Heart right ventricle (tissue), 16 donors: ENCODE measurements around the gene TMEM273. TPM values are rescaled to one million over a fixed set of nuclear protein-coding genes. Genes with fewer than 3 reads are reported as not detected.
A peak's percentile ranks its signal among the peaks of the same experiment; 100 is the strongest.

Source experiments
- ATAC-seq, 8 donors: fragments of 200-7000 bp; cut with Tn5 transposase; one replicate each; pipeline ENCODE4 v1.9.1; 2020; ENCODE audit warnings: mild to moderate bottlenecking in 8 of 8, moderate library complexity in 8 of 8, moderate number of reproducible peaks in 1 of 8
- DNase-seq, 2 donors: peaks; one replicate each; pipeline ENCODE4 v3.0.0-alpha.2; 2020
- H3K27ac ChIP-seq, 10 donors: fragments of 200-600 bp; sonication (generic) in 2 of 10; one replicate each; pipeline versions ENCODE4 v1.5.0 to v1.8.0; 2020 to 2022; ENCODE audit warnings: mild to moderate bottlenecking in 3 of 10
- H3K27me3 ChIP-seq, 7 donors: fragments of 200-600 bp; one replicate each; pipeline ENCODE4 v1.8.0; 2021 to 2022; ENCODE audit warnings: mild to moderate bottlenecking in 2 of 7
- H3K36me3 ChIP-seq, 9 donors: fragments of 200-600 bp; sonication (generic) in 1 of 9; one replicate each; pipeline versions ENCODE4 v1.5.0 to v1.8.0; 2020 to 2022; ENCODE audit warnings: mild to moderate bottlenecking in 2 of 9
- H3K4me1 ChIP-seq, 9 donors: fragments of 200-600 bp; sonication (generic) in 1 of 9; one replicate each; pipeline versions ENCODE4 v1.5.0 to v1.8.0; 2020 to 2022; ENCODE audit warnings: mild to moderate bottlenecking in 4 of 9
- H3K4me3 ChIP-seq, 10 donors: fragments of 200-600 bp; sonication (generic) in 2 of 10; one replicate each; pipeline versions ENCODE4 v1.5.0 to v1.8.0; 2020 to 2022; ENCODE audit warnings: mild to moderate bottlenecking in 7 of 10, moderate library complexity in 2 of 10
- H3K9me3 ChIP-seq, 11 donors: fragments of 200-600 bp in 10 of 11; sonication (generic) in 2 of 11; one replicate each; pipeline versions ENCODE4 v1.5.0 to v1.8.0; 2013 to 2022; ENCODE audit warnings: mild to moderate bottlenecking in 2 of 11, control low read depth in 1 of 11, moderate library complexity in 1 of 11
- whole genome bisulfite sequencing, 2 donors: extraction: QIAGEN DNeasy Blood & Tissue Kit; methylation state at CpG; one replicate each; pipeline ENCODE4 v1.1.7; 2013; ENCODE audit warnings: inconsistent platforms in 1 of 2; 5-methylcytosine and 5-hydroxymethylcytosine counted together
- intact Hi-C, 10 donors: fragments of 100-400 bp; cut with DNase I; formaldehyde crosslinking; loops; one replicate each; pipeline versions ENCODE4 v1.11.1 to v1.14.2; 2022
- polyA plus RNA-seq, 2 donors: library from polyadenylated mRNA; stranded (reverse); fragments of 200-250 nt; gene quantifications; one replicate each; pipeline ENCODE4 v1.2.3, GENCODE V29; 2013
- total RNA-seq, 10 donors: library from RNA; stranded (reverse); fragmentation: NEBNext Ultra II Directional in 3 of 10; extraction: Animal tissue kit (Norgen Biotek cat#: 25700) in 3 of 10; gene quantifications; one replicate each; pipeline versions ENCODE4 v1.2.1 to v1.2.4, GENCODE V29; 2021 to 2023
- TF ChIP-seq, protein P1 (sequence below), 9 donors: fragments of 200-600 bp; sonication (generic) in 2 of 9; IDR thresholded peaks; one replicate each; pipeline versions ENCODE4 v1.5.0 to v1.8.0; 2021 to 2022; ENCODE audit warnings: antibody characterized with exemption in 9 of 9, mild to moderate bottlenecking in 5 of 9, moderate library complexity in 1 of 9
- donor health status: Arrhythmogenic right ventricular cardiomyopathy.
- donor health status: ischemic (EF 13 %, LVEDD 7.1; RV severe dilation, severe dysfunction).
- donor health status: healthy with polysubstance abuse.
- donor health status: DM: no; HTN: yes; CAD: no.
- donor health status: DM: no; HTN: no; CAD: no.
- donor health status: ischemic (EF 25% LVEDD 6.9; RV normal size, moderate dysfunction).
- donor health status: ischemic (EF 25% LVEDD 5.7; RV mildly dilated, moderate dysfunction).
- donor health status: healthy.
- donor health status: DM: yes; HTN: yes; CAD: no.
- donor health status: Ischemic cardiomyopathy.
- donor health status: ischemic (EF 35%, LVEDD 5.7; RV mildly dilated, moderate dysfunction).
- donor health status: nonischemic (EF 11% LVEDD 7.7; RV severe dilation, severe dysfunction).
- donor health status: DM: yes; HTN: yes; CAD: no.
- donor health status: PGD.
- donor health status: ischemic (EF 29% LVEDD 5.4; RV normal size, mild dysfunction).
- donor health status: nonischemic (EF 23%, LVEDD 6.1; RV moderate dilation, normal function).

TMEM273 gene
- total and polyA plus RNA-seq, 12 donors, result 10.9 to 28.5 (median 19.0) TPM

GRCh38 chr10:49139028-49139845 lies 49.0 kb downstream of the TMEM273 start:
- Histone ChIP-seq H3K27me3 (no peaks in the 10 kb centered on the region), H3K36me3 (no peaks in the 10 kb centered on the region), H3K4me3 (no peak overlapping the region), H3K4me1 (peaks cover 4 to 41% (median 22%) of the 10 kb centered on the region in 9 donors), H3K9me3 (peaks cover 0 to 5% (median 0%) of the 10 kb centered on the region in 11 donors), H3K27ac (peak overlapping the region in 8 of 10 donors; percentile 27 to 74 (median 65))
- intact Hi-C loops, result no loop called here
- TF ChIP-seq, protein P1, sequence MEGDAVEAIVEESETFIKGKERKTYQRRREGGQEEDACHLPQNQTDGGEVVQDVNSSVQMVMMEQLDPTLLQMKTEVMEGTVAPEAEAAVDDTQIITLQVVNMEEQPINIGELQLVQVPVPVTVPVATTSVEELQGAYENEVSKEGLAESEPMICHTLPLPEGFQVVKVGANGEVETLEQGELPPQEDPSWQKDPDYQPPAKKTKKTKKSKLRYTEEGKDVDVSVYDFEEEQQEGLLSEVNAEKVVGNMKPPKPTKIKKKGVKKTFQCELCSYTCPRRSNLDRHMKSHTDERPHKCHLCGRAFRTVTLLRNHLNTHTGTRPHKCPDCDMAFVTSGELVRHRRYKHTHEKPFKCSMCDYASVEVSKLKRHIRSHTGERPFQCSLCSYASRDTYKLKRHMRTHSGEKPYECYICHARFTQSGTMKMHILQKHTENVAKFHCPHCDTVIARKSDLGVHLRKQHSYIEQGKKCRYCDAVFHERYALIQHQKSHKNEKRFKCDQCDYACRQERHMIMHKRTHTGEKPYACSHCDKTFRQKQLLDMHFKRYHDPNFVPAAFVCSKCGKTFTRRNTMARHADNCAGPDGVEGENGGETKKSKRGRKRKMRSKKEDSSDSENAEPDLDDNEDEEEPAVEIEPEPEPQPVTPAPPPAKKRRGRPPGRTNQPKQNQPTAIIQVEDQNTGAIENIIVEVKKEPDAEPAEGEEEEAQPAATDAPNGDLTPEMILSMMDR (IDR thresholded peaks at IDR 0.05), result no peak
- ATAC-seq (peak; percentile 31 to 79 (median 56)), DNase-seq (peak in 1 of 2 donors; percentile 13)
- 66 to 71% methylated on average over 8 of the region's 8 CpGs for WGBS, 2 donors

GRCh38 chr10:49138361-49138891 lies 49.8 kb downstream of the TMEM273 start:
- ATAC-seq, result peak; percentile 24 to 63 (median 38)
- Histone ChIP-seq H3K9me3 (peaks cover 0 to 5% (median 0%) of the 10 kb centered on the region in 11 donors), H3K4me1 (peaks cover 4 to 48% (median 22%) of the 10 kb centered on the region in 9 donors), H3K27me3 (no peaks in the 10 kb centered on the region), H3K27ac (peak overlapping the region in 8 of 10 donors; percentile 20 to 74 (median 65)), H3K36me3 (no peaks in the 10 kb centered on the region), H3K4me3 (no peak overlapping the region)
- DNase-seq, result peak; percentile 36
- WGBS, 2 donors, result 83 to 85% methylated on average over 7 of the region's 7 CpGs
- TF ChIP-seq, protein P1 (IDR thresholded peaks at IDR 0.05), result no peak
- intact Hi-C loops, result no loop called here

DNA sequence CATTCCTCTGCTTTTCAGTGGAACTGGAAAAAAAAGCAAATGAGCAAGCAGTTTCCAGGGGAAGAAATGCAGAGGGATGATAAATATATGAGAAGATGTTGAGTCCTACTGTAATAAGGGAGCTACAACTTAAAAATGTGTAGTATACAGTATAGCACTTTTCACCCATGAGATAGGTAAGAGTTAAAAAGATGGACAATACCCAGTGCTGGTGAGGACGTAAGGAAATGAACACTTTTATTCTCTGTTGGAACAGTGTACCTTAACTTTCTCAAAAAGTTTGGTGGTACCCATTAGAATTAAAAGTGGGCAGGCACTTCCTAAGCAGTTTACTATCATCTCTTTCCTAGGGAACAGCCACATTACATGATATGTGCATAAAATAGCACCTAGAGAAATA lies 51.7 kb downstream of the TMEM273 start:
- peaks cover 4 to 50% (median 22%) of the 10 kb centered on the region in 9 donors for H3K4me1 ChIP-seq
- peaks cover 0 to 5% (median 0%) of the 10 kb centered on the region in 11 donors for H3K9me3 ChIP-seq
- intact Hi-C loops, result no loop called here
- no peaks in the 10 kb centered on the region for H3K36me3 ChIP-seq
- no peaks in the 10 kb centered on the region for H3K27me3 ChIP-seq
- no peak overlapping the region for H3K4me3 ChIP-seq
- no peak for DNase-seq
- 50 to 59% methylated on average over 1 of the region's 1 CpG for WGBS, 2 donors
- H3K27ac ChIP-seq, result peak overlapping the region in 4 of 10 donors; percentile 10 to 66 (median 16)
- TF ChIP-seq, protein P1 (IDR thresholded peaks at IDR 0.05), result no peak
- no peak for ATAC-seq

GRCh38 chr10:49135575-49136313 lies 52.4 kb downstream of the TMEM273 start:
- Histone ChIP-seq H3K27ac (peak overlapping the region in 5 of 10 donors; percentile 10 to 66 (median 27)), H3K4me1 (peaks cover 4 to 54% (median 22%) of the 10 kb centered on the region in 9 donors), H3K4me3 (no peak overlapping the region), H3K9me3 (peaks cover 0 to 5% (median 0%) of the 10 kb centered on the region in 11 donors), H3K27me3 (no peaks in the 10 kb centered on the region), H3K36me3 (no peaks in the 10 kb centered on the region)
- intact Hi-C loops, result no loop called here
- TF ChIP-seq, protein P1 (IDR thresholded peaks at IDR 0.05), result peak in 2 of 9 donors; percentile 11 to 24
- DNase-seq (peak in 1 of 2 donors; percentile 28), ATAC-seq (peak in 7 of 8 donors; percentile 39 to 58 (median 51))
- 58 to 61% methylated on average over 9 of the region's 9 CpGs for WGBS, 2 donors
